Measurements from ENCODE around the gene MEGF10.

The MEGF10 gene

DNA sequence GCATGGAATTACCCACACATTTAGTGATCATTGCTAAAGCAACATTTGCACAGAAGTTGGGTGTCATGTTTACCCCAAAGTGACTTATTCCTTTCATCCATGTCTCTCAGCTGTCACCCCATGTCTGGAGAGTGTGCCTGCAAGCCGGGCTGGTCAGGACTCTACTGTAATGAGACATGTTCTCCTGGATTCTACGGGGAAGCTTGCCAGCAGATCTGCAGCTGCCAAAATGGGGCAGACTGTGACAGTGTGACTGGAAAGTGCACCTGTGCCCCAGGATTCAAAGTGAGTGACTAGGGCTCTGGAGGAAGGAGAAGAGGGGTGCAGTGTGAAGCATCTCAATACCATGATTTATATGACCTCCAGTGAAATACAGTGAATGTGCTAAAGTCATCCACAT is 126.9 kb downstream of the MEGF10 start:
- DNase-seq, result no peak

DNA sequence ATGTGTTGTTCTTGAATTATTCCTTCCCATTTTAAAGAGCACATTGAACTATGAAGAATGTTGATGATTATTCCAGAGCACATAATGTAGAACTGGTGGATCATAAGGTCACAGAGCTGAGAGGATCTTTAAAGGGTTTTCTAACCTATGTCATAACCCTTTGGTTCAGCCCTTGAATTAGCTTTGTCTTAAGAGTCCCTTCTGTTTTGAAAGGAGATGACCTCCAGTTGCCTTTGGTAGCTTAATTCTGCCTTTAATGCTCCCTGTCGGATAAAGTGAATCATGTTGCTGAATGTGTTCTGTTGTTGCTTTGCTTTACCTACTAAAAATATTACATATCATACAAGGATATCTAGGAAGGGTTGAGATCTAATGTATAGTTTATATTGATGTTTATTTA is 127.8 kb downstream of the MEGF10 start:
- no peak for DNase-seq

DNA sequence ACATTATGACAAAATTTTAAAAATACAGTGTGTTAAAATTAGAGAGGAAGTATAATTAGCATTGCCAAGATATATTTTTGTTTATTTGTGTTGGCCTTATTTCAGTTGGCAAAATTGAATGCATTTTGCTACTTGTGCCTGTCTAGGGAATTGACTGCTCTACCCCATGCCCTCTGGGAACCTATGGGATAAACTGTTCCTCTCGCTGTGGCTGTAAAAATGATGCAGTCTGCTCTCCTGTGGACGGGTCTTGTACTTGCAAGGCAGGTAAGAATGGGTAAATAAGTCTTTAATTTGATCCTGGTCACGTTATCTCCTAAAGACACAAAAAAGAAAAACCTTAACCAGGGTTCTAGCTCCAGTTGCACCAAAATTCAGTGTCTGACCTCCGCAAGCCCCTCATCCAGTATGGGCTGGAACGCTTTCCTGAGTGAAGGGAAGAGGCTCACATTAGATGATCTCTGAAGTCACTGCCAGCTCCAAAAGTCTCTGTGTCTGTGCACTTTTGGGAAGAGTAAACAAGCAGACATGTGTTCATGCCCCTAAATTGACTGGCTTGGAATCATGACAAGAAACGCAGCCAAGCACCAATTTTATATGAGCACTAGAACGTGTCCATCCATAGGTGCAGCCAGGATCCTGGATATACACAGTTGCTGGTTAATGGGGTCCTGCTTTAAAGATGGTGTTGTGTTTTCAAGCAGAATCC is 128.5 kb downstream of the MEGF10 start:
- peak; percentile 34 for DNase-seq

DNA sequence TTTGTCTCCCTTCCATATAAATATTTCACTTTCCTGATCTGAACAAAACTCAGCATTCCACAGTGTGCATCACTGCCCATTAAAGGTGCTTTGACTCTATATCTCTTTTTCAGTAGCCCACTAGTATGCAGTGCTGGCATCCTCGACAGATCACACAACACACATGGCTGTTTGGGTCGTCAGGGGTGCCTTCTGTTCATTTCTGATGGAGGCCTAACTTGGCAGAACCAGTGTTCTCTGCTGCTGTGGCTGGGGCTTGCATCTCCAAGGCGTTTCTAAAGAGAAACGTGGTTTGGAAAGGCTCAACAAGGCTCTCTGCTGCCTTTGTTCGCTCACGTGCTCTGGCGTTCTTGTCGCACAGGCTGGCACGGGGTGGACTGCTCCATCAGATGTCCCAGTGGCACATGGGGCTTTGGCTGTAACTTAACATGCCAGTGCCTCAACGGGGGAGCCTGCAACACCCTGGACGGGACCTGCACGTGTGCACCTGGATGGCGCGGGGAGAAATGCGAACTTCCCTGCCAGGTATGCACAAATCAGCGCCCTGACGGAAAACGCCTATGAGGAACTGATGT is 129.2 kb downstream of the MEGF10 start:
- no peak for DNase-seq

DNA sequence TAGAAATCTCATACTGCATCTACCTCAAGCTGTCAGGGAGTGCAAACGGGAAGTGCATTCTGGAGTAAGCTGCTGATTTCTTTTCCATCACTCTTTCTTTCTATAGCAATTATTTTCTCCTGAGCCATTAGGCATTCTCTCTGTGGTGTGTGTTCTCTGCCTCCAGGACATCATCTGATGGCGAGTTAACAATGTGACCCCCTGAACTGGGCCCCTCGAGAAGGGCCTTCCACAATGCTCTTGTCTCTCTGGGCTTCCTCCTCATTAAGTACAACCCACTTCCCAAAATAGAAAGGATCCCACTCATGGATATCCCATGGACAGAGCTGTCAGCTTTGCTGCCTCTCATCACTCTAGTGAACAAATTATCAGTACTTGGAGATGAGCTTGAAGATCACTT is 130.2 kb downstream of the MEGF10 start:
- no peak for DNase-seq

DNA sequence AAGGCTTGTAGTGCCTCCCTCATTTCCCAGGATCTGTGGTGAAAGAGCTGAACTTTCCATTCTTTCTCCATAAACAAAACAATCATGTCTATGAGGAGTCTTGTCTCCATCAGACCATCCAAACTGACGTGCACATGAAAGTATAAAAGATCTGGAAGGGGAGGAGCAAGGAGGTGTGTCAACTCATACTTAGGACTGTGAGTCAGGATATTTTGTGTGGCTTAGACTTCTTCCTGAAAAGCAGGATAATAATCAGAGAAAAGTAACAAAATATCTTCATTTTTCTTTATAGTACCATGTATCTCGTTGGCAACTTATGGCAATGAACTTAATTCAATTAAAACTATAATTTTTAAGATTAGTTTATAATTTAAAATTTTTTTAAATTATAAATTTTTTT is 130.9 kb downstream of the MEGF10 start:
- DNase-seq, result no peak

DNA sequence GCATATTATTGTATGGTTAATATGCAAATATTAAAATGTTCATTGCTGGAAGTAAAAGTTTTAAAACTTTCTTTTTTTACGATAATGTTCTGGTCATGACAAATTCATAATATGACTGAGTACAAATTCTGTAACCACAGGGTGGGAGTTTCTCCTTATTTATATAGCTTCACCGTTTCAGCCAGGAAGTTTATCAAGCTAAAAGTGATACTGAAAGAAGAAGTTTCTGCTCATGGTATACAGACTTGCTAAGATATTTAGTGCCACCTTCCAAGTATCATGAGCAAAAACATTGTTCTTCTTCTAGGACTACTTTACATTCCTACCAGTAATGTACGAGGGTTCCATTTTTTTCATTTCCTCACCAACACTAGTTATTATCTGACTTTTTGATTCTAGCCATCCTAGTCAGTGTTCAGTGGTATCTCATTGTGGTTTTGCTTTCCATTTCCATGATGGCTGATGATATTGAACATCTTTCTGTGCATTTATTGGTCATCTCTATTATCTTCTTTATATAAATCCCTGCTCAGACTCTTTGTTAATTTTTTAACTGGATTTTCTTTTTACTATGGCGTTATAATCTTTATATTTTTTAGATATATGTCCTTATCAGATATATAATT is 132.7 kb downstream of the MEGF10 start:
- no peak for DNase-seq

DNA sequence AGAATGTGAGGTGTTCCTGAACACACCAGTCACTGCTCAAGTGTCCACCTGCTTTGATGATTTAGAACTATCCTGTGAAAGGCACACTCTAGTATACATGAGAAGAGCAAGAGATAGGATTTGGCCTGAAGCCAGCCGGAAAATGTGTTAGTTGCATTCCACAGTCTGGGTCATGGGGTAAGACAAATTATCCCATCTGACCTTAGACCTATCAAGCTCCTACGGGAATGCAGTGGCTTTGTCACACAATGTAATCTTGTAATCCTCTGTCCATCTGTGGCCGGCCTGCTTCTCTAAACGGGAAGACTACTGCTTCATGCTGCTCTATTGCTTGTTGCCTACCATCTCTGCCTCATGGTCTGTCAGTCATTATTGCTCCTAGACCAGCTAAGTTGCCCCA is 134.4 kb downstream of the MEGF10 start:
- no peak for DNase-seq

DNA sequence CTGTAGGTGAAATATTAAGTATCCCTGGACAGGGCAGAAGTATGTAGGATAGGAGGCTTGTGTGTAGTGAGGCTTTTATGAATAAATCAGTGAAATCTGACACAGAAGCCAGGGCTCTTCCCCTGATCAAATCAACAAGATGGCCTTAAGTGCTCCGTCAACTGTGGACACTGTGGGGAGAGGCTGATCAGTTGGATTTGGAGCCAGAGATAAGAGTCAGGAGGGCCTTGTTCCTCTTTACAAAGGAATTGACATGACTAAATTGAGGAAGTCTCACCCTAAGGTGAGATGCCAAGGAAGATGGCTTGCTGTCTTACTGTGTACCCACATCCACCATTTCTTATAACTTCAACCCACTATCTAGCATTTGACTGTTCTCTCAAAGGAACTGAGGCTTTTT is 135.3 kb downstream of the MEGF10 start:
- no peak for DNase-seq

DNA sequence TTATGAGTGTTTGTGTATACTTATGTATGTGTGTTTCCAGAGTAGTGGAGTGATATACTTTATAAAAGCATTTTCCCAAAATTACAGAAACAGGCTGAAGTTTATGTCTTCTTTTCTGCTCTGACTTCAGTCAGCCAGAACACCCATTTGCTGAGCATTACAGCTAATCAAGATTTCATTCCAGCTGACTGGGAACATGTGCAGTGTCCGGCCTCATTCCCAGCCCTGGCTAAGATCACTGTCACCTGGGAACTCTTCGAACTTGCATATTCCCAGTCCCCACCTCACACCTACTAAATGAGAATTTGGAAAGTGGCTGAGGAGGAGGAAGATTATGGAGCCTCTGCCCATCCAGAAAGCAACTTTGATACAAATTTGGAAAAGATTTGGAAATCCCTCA is 136.1 kb downstream of the MEGF10 start:
- no peak for DNase-seq

DNA sequence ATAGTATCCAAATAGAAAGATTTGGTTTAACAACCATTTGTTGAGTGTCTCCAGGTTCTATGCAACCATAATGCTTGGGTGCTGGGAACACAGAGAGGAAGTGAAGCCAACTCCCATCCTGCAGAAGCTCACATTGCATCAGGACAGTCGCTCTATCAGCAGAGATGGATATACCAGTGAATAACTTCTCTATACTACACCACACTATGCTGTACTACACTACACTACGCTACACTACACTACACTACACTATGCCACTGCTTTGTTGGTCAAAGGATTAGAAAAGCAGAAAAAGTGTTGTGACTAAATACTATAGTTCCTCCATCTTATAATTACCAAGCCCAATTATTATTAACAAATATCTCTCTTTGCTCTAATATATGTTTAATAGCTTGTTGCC is 137.7 kb downstream of the MEGF10 start:
- DNase-seq, result no peak

DNA sequence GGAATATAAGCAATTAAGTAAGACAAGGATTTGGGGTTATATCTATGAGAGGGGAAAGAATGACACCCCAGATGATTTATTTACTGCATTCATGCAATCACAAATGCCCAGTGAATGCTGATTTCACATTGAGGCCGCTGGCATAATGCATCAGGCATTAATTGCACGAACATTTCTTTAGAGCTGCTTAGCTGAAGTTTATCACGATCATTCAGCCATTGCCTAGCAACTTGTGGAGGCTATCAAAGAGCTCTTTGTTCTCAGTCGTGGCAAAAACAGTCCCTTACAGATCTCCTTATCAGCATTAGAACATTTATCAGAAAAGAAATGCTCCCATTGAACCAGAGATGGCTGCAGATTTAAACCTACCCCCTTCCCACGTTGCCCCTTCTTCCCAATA is 138.2 kb downstream of the MEGF10 start:
- DNase-seq, result no peak

DNA sequence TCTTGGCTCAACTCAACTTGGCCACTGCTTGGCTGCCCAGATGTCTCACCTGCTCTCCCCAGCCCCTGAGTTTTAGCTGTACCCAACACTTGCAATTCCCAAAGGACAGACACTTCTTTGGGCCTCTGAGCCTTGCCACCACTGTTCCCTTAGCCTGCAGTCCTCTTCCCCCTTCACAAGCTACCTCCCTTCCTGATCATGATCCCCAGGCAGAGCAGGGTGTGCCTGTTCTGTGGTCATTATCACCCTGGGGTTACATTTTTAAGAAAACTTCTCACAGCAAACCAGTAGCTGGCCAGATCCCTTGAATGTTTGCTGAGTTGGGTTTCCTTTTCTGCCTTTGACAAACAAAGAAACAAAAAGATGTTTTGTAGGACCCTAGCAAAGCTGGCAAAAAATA is 139.3 kb downstream of the MEGF10 start:
- DNase-seq, result no peak

DNA sequence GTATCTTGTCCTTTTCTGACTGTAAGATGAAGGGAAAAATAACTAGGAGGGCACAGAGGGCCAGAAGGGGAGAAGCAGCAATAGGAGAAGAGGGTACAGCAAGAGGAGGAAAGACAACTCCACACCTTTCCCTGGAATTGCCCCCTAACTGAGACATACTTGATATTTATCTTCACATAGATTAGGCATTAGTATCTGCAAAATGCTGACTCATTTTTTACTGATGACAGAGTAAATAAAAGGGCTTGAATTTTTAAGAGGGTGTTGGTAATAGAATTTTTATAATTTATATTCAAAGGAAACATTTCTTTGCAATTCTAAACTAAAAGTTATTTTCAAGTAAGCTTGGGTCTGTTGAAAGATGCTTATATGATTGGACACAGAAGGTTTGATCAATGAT is 140.0 kb downstream of the MEGF10 start:
- no peak for DNase-seq

DNA sequence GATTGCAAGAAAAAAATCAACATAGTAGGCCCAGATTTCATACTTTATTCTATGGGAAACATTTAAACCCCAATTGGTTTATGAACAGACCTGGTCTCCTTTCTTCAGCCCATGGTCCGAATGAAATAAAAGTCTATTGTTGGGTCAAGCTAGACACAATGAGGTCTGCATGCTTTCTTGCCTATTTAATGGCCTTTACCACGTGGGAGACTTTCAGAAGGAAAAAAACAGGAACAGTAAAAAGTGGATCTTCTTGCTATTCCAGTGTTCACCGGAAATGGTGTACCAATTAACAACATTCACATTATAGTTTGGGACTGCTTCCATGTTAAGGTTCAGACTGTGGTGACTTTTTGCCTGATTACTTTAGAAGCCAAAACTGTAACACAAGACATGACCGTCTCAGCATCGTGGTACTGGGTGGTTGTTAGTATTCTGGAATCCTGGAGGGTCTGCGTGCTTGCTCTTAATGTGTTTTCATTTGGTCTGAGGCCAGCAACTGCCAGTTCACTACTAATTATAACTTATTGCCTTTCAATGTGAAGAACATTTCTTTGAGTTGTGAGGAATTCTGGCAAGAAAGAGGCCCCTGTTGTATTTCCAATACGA is 141.5 kb downstream of the MEGF10 start:
- no peak for DNase-seq

DNA sequence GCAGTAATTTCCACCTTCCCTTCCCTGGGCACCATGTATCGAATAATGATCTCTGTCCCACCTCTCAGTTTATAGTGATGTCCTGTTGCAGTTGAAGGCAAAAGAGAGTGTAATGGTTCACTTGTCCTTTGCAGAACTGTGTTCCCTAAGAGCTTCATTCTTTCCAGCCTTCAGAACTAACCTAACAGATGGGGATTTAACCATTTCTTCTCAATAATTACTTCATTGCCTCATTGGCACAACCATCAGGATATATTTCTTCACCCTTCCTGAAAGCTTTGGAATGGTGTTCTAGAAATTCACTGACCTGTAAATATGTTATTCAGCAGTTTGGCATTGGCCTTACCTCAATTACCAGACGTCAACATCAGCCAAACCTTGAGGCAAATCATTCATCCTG is 142.9 kb downstream of the MEGF10 start:
- no peak for DNase-seq

DNA sequence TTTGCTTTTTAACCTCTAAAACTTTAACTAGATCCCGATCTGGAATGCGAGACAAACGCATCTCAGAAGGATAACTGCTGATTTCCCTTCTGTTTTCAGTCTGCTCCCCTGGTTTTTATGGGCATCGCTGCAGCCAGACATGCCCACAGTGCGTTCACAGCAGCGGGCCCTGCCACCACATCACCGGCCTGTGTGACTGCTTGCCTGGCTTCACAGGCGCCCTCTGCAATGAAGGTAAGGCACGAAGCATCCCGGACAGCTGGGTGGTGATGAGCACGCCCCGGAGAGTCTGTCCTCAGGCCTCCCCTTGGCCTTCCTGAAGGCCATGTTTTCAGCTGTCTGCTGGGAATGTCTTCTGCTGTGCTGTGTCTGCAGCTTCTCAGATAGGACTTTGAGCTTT is 144.0 kb downstream of the MEGF10 start:
- no peak for DNase-seq

DNA sequence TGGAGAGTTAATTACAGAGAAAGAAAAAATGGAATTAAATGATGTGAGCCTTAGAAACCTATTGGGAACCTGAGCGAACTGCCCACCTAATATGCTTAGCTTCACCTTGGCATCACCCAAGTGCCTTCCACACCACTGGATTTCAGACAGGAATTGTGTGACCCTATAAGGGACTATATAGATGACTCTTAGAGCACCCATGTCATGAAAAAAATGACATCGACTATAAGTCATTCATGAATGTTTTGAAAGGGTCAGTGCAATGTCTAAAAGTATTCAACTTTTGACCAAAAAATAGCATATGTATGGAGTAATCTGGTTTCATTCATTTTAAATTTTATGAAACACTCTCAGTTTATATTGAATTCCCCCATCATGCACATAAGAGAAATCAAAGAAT is 145.2 kb downstream of the MEGF10 start:
- no peak for DNase-seq

DNA sequence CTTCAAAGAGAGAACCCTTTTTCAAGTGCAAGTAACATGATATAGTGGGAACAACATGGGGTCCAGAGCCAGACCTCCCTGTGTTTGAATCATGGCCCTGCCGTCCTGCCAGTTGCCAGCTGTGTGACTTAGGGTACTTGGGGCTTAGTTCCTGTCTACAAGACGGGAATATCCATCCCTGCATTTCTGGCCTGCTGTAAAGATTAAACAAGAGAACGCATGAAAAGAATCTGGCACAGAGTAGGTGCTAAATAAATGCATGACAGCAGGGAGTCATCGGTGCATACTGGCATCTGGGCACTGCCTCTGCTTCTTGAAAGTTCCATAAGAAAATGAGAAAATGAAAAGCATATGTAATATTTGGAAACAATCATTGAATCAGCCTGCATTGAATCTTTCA is 149.0 kb downstream of the MEGF10 start:
- DNase-seq, result no peak

DNA sequence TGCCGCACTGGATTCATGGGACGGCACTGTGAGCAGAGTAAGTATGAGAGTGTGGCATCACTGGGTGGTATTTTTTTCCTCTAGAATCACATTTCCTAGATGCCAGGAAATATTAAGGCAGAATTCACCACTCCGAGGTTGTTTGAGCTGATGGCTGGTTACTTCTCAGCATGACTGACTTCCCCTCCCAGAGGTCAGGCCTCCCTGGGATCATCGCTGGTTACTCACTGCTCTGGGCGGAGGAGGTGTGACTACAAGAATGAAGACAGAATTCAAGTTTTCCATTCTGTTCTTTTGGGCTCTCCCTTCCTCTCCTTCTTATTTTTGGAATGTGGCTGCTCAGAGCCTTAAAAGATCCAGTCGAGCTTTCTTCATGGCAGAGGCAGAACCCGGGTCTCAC is 150.2 kb downstream of the MEGF10 start:
- DNase-seq, result no peak

DNA sequence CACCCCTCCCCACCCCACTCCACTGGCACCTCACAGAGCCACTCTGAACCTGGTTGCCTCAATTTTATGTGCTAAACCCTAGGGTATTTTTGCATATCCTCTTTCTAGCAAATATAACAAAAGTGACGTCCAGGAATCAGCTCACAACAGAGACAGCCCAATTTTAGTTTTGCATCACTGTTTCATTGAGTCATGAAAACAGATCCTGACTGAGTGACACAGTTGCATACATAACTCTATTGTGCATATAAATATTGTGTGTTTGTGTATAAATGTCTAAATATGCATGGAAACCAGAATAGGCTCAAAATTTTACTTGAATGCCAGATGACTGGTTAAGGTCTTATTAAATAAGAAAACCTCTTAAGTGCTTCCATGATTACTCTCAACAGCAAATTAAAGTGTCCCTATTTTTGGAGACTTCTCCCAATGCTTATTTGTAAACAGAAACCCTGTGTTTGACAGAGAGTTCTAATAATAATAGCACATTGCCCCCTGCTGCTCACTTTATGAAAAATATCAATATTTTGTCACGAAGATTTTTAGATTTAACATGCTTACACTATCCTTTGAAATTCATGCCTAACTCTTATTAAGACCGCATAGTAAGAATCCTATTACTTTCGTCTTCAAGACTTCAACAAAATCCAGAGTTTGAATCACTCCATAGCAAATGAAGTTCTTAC is 151.3 kb downstream of the MEGF10 start:
- no peak for DNase-seq

DNA sequence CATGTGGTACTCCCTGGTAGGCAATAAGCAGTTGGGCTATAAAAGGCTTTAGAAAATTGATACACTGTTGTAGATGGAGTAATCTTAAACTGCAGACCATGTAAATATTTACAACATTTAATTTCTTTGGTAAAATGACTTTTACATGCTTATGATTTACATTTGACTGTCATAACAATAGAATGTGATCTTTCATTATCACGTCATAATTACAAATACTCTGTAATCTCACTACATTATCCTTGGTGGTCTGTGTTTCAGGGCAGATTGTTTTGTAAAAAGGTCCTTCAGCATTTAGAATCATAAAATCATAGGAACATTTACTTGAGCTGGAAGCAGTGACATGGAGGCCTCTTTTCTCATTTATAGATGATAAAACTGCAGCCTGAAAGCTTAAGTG is 153.6 kb downstream of the MEGF10 start:
- DNase-seq, result no peak

DNA sequence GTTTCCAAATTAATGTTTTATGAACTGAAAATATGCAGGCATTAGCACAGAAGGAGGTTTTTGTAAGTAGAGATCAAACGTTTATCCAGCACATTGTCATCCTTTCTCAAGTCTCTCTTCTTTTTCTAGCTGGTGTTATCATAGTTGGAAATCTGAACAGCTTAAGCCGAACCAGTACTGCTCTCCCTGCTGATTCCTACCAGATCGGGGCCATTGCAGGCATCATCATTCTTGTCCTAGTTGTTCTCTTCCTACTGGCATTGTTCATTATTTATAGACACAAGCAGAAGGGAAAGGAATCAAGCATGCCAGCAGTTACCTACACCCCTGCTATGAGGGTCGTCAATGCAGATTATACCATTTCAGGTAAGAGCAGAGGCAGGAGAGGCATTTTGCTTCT is 154.7 kb downstream of the MEGF10 start:
- DNase-seq, result no peak

DNA sequence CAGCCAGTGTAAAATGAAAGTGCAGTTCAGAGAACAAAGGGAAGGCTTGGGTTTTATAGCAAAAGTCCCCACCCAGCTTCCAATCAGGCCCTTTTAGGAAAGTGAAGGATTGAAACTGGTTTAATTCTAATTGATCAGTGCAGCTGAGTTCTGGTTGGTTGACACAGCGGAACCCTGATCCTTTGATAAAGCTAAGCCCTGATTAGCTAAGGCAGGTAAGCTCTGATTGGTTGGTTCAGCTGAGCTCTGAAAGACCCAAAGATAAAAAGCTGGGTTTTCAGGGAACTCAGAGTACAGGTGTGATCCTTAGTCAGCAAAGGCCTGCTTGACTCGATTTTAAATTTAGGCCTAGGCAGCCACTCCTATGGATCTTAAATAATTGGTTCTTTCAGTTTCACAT is 156.0 kb downstream of the MEGF10 start:
- DNase-seq, result no peak
